NCI-H146 treated with DMSO at 0.1 percent for 48 hours (cell line): Measurements from ENCODE around the gene CEP170B.
"Not testable (repeated sequence)": the region's sequence is repeated elsewhere in the genome, so short reads cannot be mapped to it uniquely, and the experiment has no call there.

Experiments
- DNase-seq: peaks from one replicate; lab custom pipeline; 2025; ENCODE audit not compliant: unreplicated experiment; lab: John Stamatoyannopoulos, UW

Gene CEP170B

GRCh38 chr14:104865081-104865630, at the start of gene CEP170B:
Gene CEP170B (plus strand): TSS chr14:104865268. CDS start chr14:104868451, 3,183 bp downstream.
- DNase-seq = no peak

- DNase-seq = no peak
These were observed 48.5 kb upstream of the CEP170B start for GRCh38 chr14:104816616-104816884.

DNA sequence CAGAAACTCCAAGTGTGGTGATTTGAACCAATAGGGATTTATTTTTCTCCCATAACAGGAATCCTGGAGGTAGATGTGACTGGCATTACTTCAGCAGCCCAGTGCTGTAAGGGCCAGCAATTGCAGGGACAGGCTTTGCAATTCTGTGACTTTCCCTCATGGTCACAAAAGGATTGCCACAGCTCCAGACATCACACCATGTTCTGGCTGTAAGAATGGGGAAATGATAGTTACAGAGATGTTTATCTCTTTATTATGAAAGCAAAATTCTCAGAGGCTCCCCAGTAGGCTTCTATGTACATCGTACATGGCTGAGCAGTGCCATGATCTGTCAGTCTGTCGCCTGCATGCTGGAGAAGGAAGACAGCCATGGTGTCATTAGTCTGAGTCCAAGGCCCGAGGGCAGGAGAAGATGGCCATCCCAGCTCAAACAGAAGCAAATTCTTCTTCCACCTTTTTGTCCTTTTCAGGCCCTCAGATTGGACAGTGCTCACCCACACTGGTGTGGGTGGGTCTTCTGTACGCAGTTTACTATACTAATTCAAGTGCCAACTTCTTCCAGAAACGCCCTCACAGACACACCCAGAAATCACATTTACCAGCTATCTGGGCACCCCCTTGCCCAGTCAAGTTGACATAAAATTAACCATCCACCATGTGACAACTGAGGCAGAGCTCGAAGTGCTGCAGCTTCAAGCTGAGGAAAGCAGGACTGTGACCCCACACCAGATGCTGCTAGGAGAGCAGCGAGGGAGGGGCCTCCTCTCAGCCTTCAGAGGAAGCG, 46.9 kb upstream of the CEP170B start:
- no peak for DNase-seq

DNA sequence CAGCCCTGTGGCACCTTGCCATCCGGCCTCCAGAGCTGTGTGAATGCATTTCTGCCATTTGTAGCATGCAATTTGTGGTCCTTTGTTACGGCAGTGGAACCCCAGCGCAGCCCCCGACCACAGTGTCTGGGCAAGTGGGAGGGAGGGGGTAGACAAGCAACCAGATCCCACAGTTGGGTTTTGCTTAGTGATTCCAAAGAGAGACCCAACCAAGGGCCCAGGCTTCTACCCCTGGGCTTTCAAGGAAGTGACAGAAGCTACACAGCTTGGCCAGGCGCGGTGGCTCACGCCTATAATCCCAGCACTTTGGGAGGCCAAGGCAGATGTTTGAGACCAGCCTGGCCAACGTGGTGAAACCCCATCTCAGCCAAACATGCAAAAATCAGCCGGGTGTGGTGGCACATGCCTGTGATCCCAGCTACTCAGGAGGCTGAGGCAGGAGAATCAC, 46.3 kb upstream of the CEP170B start:
- DNase-seq = no peak

GRCh38 chr14:104819361-104819781, 45.7 kb upstream of the CEP170B start:
- no peak for DNase-seq

- peak; percentile 72 for DNase-seq
These were observed 44.3 kb upstream of the CEP170B start for GRCh38 chr14:104820669-104821228.

DNA sequence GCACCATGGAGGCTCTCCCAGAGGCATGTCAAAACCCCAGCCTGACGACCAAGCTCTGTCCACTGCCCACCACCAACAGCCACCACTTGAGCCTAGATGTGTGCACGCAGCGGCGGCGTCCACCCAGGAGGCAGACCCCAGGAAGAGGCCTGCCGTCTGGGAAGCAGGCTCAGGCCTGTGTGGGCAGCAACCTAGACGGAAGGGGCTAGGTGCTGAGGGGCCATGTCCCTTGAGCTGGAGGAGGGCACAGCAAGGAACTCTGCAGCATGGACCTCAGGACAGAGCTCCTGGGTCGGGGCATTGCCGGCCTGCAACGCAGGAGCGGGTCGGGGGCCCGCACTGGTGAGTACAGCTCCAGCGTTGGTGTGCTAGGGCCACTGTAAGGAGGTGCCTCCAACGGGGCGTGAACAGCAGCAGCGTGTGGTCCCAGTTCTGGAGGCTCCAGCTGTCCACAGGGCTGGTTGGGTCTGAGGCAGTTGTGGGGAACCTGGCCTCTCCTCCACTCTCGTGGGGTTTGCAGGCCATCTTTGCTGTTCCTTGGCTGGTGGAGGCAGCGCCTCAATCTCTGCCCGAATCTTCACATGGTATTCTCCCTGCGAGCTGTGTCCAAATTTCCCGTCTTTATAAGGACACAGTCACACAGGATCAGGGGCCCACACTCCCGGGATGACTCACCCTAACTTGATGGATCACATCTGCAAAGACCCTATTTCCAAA, 43.7 kb upstream of the CEP170B start:
- DNase-seq = no peak

- no peak for DNase-seq
These were observed 43.0 kb upstream of the CEP170B start for GRCh38 chr14:104821971-104822608.

- DNase-seq = no peak
These were observed 42.0 kb upstream of the CEP170B start for GRCh38 chr14:104822821-104823615.

DNA sequence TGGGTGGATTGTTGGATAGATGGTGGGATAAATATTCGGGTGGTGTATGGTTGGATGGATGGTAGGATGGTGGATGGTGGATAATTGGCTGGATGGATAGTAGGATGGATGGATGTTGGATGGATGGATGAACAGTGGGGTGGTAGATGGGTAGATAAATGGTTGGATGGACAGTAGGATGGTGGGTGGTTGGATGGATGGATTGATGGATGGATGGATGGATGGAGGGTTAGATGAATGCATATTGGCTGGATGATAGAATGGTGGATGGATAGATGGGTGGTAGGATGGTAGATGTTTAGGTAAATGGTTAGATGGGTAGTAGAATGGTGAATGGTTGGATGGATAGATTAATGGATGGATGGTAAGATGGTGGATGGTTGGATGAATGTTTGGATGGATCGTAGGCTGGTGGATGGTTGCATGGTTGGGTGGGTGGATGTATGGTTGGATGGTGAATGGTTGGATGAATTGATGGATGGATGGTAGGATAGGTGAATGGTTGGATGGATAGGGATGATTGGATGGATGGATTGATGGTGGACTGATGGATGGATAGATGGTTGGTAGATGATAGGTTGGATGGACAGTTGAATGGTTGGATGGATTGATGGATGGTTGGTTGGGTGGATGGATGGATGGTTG, 40.6 kb upstream of the CEP170B start:
- no peak for DNase-seq

GRCh38 chr14:104826189-104826860, 38.7 kb upstream of the CEP170B start:
- DNase-seq = peak; percentile 85

DNA sequence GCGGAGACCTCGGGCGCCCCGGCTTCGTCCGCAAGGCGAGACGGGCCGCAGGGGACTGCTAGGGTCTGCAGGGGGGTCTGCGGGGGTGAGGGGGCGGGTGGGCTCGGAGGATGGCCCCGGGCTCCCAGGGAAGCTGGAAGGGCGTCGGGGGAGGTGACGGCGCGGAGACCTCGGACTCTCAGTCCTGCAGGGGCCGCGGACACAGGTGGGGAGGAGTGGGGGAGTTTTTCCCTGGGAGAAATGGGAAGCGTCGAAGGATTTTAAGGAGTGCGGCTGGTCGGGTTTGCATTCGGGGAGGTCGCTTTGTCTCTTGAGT, 38.2 kb upstream of the CEP170B start:
- no peak for DNase-seq

GRCh38 chr14:104827177-104828055, 37.7 kb upstream of the CEP170B start:
- DNase-seq = peak; percentile 76

DNA sequence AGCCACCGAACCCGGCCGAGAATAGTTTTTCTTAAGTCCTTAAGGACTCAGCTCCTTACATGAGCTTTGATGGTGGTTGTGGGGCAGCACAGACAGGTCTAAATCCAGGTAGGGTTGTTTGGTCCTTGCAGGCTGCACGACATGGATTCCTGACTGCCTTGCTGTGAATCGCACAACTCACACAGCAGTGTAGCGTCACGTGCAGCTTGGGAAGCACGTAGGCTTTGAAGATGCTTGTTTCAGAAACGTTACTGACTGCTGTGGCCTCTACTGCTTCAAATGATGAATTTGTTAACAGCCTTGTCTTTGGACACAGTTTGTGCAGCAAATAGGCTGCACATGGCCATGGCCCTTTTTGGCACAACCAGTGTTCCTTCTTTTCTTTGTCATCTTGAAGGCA, 34.3 kb upstream of the CEP170B start:
- no peak for DNase-seq

- not testable (repeated sequence) for DNase-seq
These were observed 28.7 kb upstream of the CEP170B start for GRCh38 chr14:104836171-104836935.

- no peak for DNase-seq
These were observed 23.3 kb upstream of the CEP170B start for GRCh38 chr14:104841730-104842129.

DNA sequence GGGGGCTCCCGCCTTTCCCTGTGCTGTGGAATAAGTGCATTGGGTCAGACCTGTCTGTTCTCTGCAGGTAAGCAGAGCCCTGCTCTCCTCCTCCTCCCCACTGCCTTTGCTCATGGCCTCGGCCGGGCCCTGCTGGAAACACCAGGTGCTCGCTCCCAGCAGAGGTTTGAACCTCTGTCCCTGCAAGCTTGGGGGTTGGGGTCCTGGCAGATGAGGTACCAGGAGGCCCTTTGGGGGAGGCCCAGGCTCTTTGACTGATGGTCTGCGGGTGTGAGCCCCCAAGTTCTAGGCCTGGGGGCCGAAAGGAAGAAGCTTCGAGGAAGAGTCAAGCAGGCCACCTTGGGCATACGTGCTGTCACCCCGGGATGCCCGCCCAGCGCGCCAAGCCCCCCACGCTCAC, 22.1 kb upstream of the CEP170B start:
- no peak for DNase-seq
